HEK293T (cell line): ENCODE data around the gene KBTBD7.
A peak's percentile ranks its signal among the peaks of the same experiment; 100 is the strongest.
"Not testable (repeated sequence)": the region's sequence is repeated elsewhere in the genome, so short reads cannot be mapped to it uniquely, and the experiment has no call there.

Experiments used
- CTCF ChIA-PET: fragments of 350-600 bp; formaldehyde crosslinking; extraction: SDS; loops from one replicate; lab custom pipeline; 2021; ENCODE audit warnings: antibody characterized with exemption, inconsistent platforms; lab: Yijun Ruan, JAX
- POLR2A ChIA-PET: fragments of 350-600 bp; formaldehyde crosslinking; extraction: SDS; loops from one replicate; lab custom pipeline; 2020; ENCODE audit warnings: antibody characterized with exemption, inconsistent platforms; lab: Yijun Ruan, JAX
- DNase-seq: peaks from one replicate; pipeline ENCODE4 v3.0.0; 2012; ENCODE audit warnings: mixed read lengths; ENCODE audit errors: extremely low spot score
- ARNT ChIP-seq: fragments of 450-650 bp; IDR thresholded peaks from 2 replicates; pipeline ENCODE4 v1.6.1; 2017; ENCODE audit warnings: mild to moderate bottlenecking
- BHLHE40 ChIP-seq: fragments of 450-650 bp; IDR thresholded peaks from 2 replicates; pipeline ENCODE4 v1.6.1; 2016; ENCODE audit warnings: mild to moderate bottlenecking, moderate library complexity, borderline replicate concordance
- CTBP1 ChIP-seq: fragments of 450-650 bp; IDR thresholded peaks from 2 replicates; pipeline ENCODE4 v1.6.1; 2016; ENCODE audit warnings: borderline replicate concordance
- ELF4 ChIP-seq: fragments of 450-650 bp; IDR thresholded peaks from 2 replicates; pipeline ENCODE4 v1.6.1; 2017; ENCODE audit warnings: antibody characterized with exemption
- FOXA1 ChIP-seq: fragments of 450-650 bp; IDR thresholded peaks from 2 replicates; pipeline ENCODE4 v1.6.1; 2016; ENCODE audit warnings: mild to moderate bottlenecking
- FOXK2 ChIP-seq: fragments of 450-650 bp; IDR thresholded peaks from 2 replicates; pipeline ENCODE4 v1.6.1; 2016; ENCODE audit warnings: mild to moderate bottlenecking
- FOXM1 ChIP-seq: fragments of 450-650 bp; IDR thresholded peaks from 2 replicates; pipeline ENCODE4 v1.6.1; 2017; ENCODE audit warnings: mild to moderate bottlenecking, borderline replicate concordance
- HDGF ChIP-seq: fragments of 450-650 bp; IDR thresholded peaks from 2 replicates; pipeline ENCODE4 v1.6.1; 2017; ENCODE audit warnings: antibody characterized with exemption, borderline replicate concordance
- L3MBTL2 ChIP-seq: fragments of 450-650 bp; conservative IDR thresholded peaks from 2 replicates; pipeline ENCODE4 v1.6.1; 2016; ENCODE audit warnings: mild to moderate bottlenecking
- LEF1 ChIP-seq: fragments of 450-650 bp; IDR thresholded peaks from 2 replicates; pipeline ENCODE4 v1.6.1; 2017; ENCODE audit warnings: mild to moderate bottlenecking, borderline replicate concordance
- NFRKB ChIP-seq: fragments of 450-650 bp; IDR thresholded peaks from 2 replicates; pipeline ENCODE4 v1.6.1; 2016; ENCODE audit warnings: mild to moderate bottlenecking, moderate library complexity
- SP1 ChIP-seq: fragments of 450-650 bp; IDR thresholded peaks from 2 replicates; pipeline ENCODE4 v1.6.1; 2017
- SUZ12 ChIP-seq: fragments of 450-650 bp; IDR thresholded peaks from 2 replicates; pipeline ENCODE4 v1.6.1; 2016; ENCODE audit warnings: mild to moderate bottlenecking
- TARDBP ChIP-seq: fragments of 450-650 bp; IDR thresholded peaks from 2 replicates; pipeline ENCODE4 v1.6.1; 2016
- ZNF384 ChIP-seq: fragments of 450-650 bp; IDR thresholded peaks from 2 replicates; pipeline ENCODE4 v1.6.1; 2016
- TF ChIP-seq, protein P1 (sequence below): fragments of 450-650 bp; IDR thresholded peaks from 2 replicates; pipeline ENCODE4 v1.6.1; 2016

KBTBD7 gene

DNA sequence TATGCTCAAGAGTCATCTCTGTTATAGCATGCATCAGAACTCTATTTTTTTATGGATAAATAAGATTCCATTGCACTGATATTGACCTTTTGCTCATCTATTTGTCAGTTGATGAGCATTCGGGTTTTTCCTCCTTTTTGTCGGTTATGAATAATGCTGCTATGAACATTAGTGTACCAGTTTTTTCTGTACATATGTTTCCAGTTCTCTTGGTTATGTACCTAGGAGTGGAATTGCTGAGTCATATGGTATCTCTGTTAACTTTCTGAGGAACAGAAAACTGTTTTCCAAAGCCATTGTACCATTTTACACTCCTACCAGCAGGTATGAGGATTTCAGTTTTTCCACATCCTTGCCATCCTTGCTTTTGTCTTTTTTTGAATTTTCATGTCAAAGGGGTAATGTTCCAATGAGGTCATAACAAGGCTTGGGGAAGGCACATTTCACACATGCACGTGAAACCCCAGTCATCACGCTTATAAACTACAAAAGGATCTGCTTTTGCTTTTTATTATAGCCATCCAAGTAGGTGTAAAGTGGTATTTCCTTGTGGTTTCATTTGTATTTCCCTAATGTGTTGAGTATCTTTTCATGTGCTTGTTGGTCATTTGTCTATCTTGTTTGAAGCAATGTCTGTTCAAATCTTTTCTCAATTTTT is 14.6 kb downstream of the KBTBD7 start:
- DNase-seq = no peak
- CTCF ChIA-PET = no interaction called here
- POLR2A ChIA-PET = no interaction called here
- TF ChIP-seq FOXA1 (no peak), L3MBTL2 (no peak), SP1 (no peak), BHLHE40 (no peak), TARDBP (no peak), FOXM1 (no peak), HDGF (no peak), FOXK2 (no peak), NFRKB (no peak), CTBP1 (no peak), SUZ12 (no peak), ZNF384 (no peak), ARNT (no peak)
- TF ChIP-seq, protein P1, sequence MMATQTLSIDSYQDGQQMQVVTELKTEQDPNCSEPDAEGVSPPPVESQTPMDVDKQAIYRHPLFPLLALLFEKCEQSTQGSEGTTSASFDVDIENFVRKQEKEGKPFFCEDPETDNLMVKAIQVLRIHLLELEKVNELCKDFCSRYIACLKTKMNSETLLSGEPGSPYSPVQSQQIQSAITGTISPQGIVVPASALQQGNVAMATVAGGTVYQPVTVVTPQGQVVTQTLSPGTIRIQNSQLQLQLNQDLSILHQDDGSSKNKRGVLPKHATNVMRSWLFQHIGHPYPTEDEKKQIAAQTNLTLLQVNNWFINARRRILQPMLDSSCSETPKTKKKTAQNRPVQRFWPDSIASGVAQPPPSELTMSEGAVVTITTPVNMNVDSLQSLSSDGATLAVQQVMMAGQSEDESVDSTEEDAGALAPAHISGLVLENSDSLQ = no peak

DNA sequence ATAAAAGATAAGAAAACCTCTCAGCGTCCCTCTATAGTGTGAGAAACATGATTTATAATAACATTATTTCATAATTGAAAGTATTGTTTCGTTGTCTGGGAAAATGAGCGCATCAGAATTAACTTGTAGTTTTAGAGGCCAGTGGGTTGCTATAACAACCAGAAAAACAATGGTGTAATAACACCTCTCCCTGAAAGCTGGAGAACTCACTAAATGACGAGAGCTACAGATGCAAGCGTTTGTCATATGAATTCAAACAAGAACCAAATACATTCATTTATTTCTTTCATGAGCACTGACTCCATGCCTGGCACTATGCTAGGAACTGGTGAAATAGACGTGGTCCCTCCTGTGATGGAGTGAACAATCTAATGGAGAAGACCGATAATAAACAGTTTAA is 16.3 kb downstream of the KBTBD7 start:
- peak; percentile 7 for DNase-seq
- POLR2A ChIA-PET = no interaction called here
- CTCF ChIA-PET = no interaction called here
- TF ChIP-seq CTBP1 = no peak
- no peak for TF ChIP-seq TARDBP
- no peak for TF ChIP-seq HDGF
- TF ChIP-seq ELF4 = no peak
- no peak for TF ChIP-seq FOXA1
- no peak for TF ChIP-seq ZNF384
- TF ChIP-seq SUZ12 = no peak
- no peak for TF ChIP-seq ARNT
- TF ChIP-seq BHLHE40 = no peak
- TF ChIP-seq FOXM1 = no peak

DNA sequence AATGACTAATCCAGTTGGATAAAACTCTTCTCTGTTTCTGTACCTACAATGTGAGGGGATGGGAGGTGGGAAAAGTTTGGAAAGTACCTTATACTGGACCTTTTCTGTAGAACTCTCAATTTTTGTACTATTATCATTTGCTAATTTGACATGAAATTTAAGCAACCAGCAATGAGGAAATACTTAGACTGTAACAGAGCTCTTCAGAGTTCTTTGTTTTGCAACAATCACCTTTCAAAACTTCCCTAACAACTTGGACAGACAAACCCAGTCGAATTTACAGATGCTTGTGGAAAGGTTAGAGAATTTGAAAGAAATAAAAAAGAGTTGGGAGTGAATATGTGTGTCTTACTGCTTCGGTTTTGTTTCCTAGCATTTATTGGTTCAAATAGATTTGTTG is 16.8 kb downstream of the KBTBD7 start:
- ChIA-PET CTCF (no interaction called here), POLR2A (no interaction called here)
- no peak for DNase-seq
- TF ChIP-seq SUZ12 (no peak), TARDBP (no peak), NFRKB (no peak), LEF1 (no peak), CTBP1 (no peak), SP1 (no peak), BHLHE40 (no peak), ARNT (no peak), HDGF (no peak)
- TF ChIP-seq, protein P1 = no peak

DNA sequence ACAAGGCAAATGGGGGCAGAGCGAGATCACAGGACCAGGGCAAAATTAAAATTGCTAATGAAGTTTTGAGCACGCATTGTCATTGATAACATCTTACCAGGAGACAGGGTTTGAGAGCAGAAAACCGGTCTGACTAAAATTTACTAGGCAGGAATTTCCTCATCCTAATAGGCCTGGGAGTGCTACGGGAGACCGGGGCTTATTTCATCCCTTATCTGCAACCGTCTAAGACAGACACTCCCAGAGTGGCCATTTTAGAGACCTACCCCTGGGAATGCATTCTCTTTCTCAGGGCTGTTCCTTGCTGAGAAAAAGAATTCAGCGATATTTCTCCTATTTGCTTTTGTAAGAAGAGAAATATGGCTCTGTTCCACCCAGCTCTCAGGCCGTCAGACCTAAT is 18.8 kb downstream of the KBTBD7 start:
- POLR2A ChIA-PET, CTCF ChIA-PET, DNase-seq: not testable (repeated sequence)

DNA sequence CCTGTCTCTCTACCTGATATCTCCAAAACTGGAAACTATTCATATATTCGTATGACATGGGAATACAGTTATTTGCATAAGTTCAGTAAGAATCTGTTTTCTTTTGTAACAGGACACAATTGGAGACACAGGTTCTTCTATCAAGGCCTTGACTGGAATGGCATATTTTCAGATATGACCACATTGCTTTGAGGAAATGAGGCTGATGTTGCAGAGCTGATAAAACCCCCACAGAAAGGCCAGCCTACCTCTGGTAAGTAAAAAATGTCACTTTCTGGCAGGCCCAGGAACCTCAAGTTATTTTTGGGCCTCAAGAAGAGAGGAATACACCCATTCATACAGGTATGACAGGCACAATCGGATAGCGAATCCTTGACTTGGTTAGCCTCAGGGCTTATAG is 32.2 kb downstream of the KBTBD7 start:
- TF ChIP-seq NFRKB (no peak), BHLHE40 (no peak), TARDBP (no peak)
- ChIA-PET POLR2A (no interaction called here), CTCF (no interaction called here)
- no peak for DNase-seq

DNA sequence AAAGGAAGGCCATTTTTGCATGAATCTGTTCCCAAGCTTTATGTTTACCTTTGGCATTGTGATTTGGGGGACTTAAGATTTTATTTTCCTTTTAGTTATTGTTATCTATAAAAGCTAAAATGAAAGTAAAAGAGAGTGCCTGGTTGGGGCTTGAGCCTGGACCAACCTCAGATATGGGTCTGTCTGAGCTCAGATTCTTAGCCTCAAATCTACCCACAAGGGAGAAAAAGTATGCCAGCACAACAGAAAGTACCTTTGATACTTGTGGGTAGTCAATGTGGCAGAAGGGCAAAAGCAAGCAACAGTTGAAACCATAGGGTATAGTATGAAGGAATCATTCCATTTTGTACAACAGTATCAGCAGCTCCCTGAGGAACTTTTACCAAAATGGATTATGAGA is 35.2 kb downstream of the KBTBD7 start:
- TF ChIP-seq NFRKB = no peak
- TF ChIP-seq BHLHE40 = no peak
- TF ChIP-seq LEF1 = no peak
- TF ChIP-seq L3MBTL2 = no peak
- TF ChIP-seq CTBP1 = no peak
- no peak for TF ChIP-seq ARNT
- no peak for TF ChIP-seq FOXK2
- CTCF ChIA-PET = interaction anchor here (0.6 to 0.7 kb wide), 2 partner anchors 299 to 1314 kb away, joined by 3 to 11 read pairs; no protein-coding TSS in a partner anchor
- DNase-seq = no peak
- POLR2A ChIA-PET = no interaction called here

DNA sequence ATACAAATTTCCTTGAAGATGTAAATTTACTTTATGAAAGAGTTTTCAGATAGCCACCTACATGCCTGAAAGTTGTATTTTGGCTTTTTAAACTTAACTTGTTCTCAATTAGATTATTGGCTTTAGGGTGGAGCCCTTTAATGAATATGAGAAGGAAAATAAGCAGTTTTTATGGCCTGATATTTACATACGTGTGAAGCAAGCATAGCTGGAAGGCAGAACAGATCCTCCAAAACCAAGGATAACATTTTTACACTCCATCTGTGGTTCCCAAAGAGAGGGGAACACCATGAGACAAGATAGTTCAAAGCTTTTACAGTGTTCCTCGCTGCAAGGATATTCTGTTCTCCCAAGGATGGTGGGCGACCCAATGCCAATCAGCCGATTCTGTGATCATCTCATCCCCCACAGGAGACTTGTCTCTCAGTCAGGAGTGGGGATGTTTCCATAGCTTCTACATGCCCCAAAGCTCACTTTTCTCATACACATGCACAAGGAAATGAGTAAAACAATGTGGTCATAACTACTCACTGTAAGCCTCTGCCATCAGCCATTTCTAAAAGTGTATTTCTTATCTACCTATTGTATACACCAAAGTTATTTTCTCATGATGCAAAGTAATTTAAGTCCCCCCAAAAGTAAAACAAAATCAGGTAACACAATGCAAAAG is 37.2 kb downstream of the KBTBD7 start:
- TF ChIP-seq SUZ12 (no peak), ZNF384 (no peak), ELF4 (no peak), NFRKB (no peak), TARDBP (no peak), FOXM1 (no peak), LEF1 (no peak)
- no peak for DNase-seq
- CTCF ChIA-PET = no interaction called here
- POLR2A ChIA-PET = no interaction called here
